ENCODE measurements around the gene SLC35G3.
"Not testable (repeated sequence)": the region's sequence is repeated elsewhere in the genome, so short reads cannot be mapped to it uniquely, and the experiment has no call there.

The SLC35G3 gene

GRCh38 chr17:35202582-35202981, 8.4 kb upstream of the SLC35G3 start:
- not testable (repeated sequence) for DNase-seq

GRCh38 chr17:35195062-35195461, 869 bp upstream of the SLC35G3 start:
- DNase-seq = not testable (repeated sequence)

- no peak for DNase-seq
Observed at GRCh38 chr17:35192708-35193107, 1.5 kb downstream of the SLC35G3 start.

- no peak for DNase-seq
Observed at GRCh38 chr17:35191001-35191695, 3.0 kb downstream of the SLC35G3 start.

DNA sequence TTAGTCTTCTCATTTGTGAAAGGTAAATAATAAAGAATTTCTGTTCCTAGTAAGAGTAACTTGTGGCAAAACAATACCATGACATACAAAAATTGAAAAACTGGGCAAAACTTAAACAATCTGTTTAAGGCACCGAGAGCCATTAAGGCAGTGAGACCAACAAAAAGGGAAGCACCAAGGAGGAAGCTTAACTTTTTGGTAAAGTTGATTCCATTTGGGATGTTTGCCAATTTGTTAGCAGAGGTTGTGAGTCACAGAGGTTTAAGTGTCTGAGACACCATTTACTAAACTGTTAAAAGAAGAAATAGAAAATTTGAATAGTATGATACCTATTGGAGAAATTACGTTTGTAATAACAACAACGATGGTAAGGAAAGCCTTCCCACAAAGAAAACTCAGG, 4.9 kb downstream of the SLC35G3 start:
- DNase-seq = no peak

DNA sequence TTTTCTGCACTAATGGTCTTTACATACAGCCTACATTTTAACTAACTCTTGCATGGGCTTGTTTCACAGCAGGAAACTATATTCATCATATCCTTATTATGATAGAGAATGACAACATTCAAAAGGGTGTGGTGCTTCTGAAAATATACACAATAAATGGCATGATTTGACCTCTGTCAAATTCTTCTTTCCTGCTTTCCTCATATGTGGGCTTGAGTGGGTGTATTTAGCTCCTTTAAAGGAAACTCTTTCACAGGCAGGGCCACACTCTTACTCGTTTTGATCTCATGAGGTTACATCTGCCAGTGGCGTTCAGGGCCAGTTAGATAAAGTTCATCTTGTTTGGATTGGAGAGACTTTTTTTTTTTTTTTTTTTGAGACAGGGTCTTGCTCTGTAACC, 6.1 kb downstream of the SLC35G3 start:
- DNase-seq = no peak

- DNase-seq = no peak
Observed at GRCh38 chr17:35187481-35187880, 6.7 kb downstream of the SLC35G3 start.

GRCh38 chr17:35185849-35186248, 8.3 kb downstream of the SLC35G3 start:
- no peak for DNase-seq

GRCh38 chr17:35184274-35184673, 9.9 kb downstream of the SLC35G3 start:
- DNase-seq = no peak

GRCh38 chr17:35183332-35183731, 10.9 kb downstream of the SLC35G3 start:
- no peak for DNase-seq

DNA sequence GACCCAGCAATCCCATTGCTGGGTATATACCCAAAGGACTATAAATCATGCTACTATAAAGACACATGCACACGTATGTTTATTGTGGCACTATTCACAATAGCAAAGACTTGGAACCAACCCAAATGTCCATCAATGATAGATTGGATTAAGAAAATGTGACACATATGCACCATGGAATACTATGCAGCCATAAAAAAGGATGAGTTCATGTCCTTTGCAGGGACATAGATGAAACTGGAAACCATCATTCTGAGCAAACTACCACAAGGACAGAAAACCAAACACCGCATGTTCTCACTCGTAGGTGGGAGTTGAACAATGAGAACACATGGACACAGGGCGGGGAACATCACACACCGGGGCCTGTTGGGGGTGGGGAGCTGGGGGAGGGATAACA, 14.8 kb downstream of the SLC35G3 start:
- not testable (repeated sequence) for DNase-seq

- no peak for DNase-seq
Observed at GRCh38 chr17:35176897-35177296, 17.3 kb downstream of the SLC35G3 start.

- DNase-seq = no peak
Observed at GRCh38 chr17:35175638-35176415, 18.4 kb downstream of the SLC35G3 start.

GRCh38 chr17:35174835-35175334, 19.3 kb downstream of the SLC35G3 start:
- no peak for DNase-seq

DNA sequence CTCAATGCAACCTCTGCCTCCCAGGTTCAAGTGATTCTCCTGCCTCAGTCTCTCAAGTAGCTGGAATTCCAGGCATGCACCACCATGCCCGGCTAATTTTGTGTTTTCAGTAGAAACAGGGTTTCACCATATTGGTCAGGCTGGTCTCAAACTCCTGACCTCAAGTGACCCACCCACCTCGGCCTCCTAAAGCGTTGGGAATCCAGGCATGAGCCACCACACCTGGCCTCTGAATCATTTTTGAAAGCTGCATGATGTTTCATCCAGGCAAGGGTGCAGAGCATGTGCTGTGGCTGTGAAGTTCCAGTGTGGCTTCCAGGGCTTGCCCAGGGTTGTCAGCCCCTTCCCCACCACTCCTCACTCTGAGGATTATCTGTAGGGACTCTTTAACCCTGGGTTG, 21.9 kb downstream of the SLC35G3 start:
- DNase-seq = not testable (repeated sequence)

DNA sequence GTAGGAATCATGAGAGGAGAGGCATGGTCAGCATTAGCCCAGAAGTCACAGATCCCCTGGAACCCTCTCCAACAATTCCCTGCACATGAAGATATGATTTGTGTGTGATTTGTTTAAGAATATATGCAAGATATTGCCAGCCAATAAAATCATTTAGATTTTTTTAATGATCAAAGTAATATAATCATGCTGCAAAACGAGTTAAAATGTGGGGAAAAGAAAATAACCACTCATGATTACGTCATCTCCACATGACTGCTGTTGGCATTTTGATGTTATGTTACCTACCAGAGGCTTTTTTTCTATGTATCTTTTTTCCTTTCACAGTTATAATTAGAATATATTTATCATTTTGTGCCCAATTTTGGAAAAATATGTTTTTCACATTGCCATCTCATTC, 22.4 kb downstream of the SLC35G3 start:
- no peak for DNase-seq

DNA sequence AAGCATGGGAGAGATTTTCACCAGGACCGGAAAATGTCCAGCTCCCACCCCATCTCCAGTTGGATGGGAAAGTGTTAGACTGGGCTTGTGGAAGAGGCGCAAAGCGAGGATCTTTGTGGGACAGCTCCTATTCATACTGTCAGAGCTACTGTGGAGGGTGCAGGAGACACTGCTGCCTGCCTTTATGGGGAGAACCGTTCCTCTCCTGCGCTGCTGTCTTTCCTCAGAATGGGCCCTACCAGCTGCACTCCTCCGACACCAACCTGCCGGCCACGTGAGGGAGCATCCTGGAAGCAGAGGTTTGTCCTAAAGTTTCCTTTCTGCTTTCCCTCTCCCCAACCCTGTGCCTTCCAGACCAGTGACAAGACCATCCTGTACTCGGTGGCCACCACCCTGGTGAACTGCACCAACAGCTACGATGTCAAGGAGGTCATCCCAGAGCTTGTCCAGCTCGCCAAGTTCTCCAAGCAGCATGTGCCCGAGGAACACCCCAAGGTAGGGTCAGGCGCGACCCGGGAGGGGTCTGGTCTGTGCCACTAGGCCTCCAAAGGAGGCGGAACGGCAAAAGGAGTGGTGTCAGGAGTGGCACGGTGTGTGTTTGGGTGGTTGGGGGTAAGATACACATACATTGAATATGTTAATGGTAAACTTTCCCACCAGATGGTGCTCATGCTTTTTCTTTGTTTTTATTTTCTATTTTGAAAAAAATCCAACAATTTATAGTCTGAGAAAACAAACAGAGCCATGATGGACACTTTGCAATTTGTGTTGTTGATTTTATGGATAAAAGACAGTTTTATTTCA, 23.0 kb downstream of the SLC35G3 start:
- peak; percentile 16 for DNase-seq

- no peak for DNase-seq
Observed at GRCh38 chr17:35169835-35170363, 24.3 kb downstream of the SLC35G3 start.

GRCh38 chr17:35167666-35168065, 26.5 kb downstream of the SLC35G3 start:
- DNase-seq = no peak

GRCh38 chr17:35167046-35167445, 27.1 kb downstream of the SLC35G3 start:
- no peak for DNase-seq

GRCh38 chr17:35166526-35166925, 27.7 kb downstream of the SLC35G3 start:
- DNase-seq = no peak

GRCh38 chr17:35164716-35165115, 29.5 kb downstream of the SLC35G3 start:
- no peak for DNase-seq

- DNase-seq = no peak
Observed at GRCh38 chr17:35163886-35164285, 30.3 kb downstream of the SLC35G3 start.
